A549 (cell line): Measurements from ENCODE around the gene GUCY1A2. TPM values are rescaled to one million over a fixed set of nuclear protein-coding genes. Genes with fewer than 3 reads are reported as not detected.

Experiments used
- ATAC-seq, 2 experiments: fragments of 200-7000 bp in 1 of 2; fragments of >200 bp in 1 of 2; cut with Nextera tagmentation in 1 of 2; cut with Tn5 transposase in 1 of 2; 3 replicates each; pipeline versions ENCODE4 v1.8.0 to v1.9.1; 2018 to 2020; ENCODE audit warnings: mild to moderate bottlenecking in 1 of 2, moderate library complexity in 1 of 2
- CTCF ChIA-PET: fragments of 300-600 bp; sonication (Branson Sonifier 250); formaldehyde crosslinking; extraction: SDS; loops from one replicate; lab custom pipeline; 2021; ENCODE audit warnings: antibody characterized with exemption, inconsistent platforms; lab: Yijun Ruan, JAX
- POLR2A ChIA-PET: fragments of 350-600 bp; formaldehyde crosslinking; extraction: SDS; loops from one replicate; lab custom pipeline; 2021; ENCODE audit warnings: antibody characterized with exemption, inconsistent platforms; lab: Yijun Ruan, JAX
- DNase-seq, 2 experiments: peaks; one replicate each; pipeline versions ENCODE4 v3.0.0 to v3.0.0-alpha.2; 2011 to 2016; ENCODE audit warnings: low read depth in 1 of 2, low spot score in 1 of 2
- FAIRE-seq: peaks from 2 replicates; lab custom pipeline; 2011; peaks lifted over from hg19 to GRCh38; lab: Jason Lieb, UNC
- H3K27ac ChIP-seq, 2 experiments: fragments of >200 bp; sonication (Bioruptor Twin); formaldehyde crosslinking; 3 replicates each; pipeline ENCODE4 v1.5.1; 2016 to 2017
- H3K4me1 ChIP-seq: fragments of >200 bp; sonication (Bioruptor Twin); formaldehyde crosslinking; 3 replicates; pipeline ENCODE4 v1.6.1; 2016
- H3K4me2 ChIP-seq: fragments of >200 bp; sonication (Bioruptor Twin); formaldehyde crosslinking; 3 replicates; pipeline ENCODE4 v1.6.1; 2016
- H3K4me3 ChIP-seq: fragments of >200 bp; sonication (Bioruptor Twin); formaldehyde crosslinking; 3 replicates; pipeline ENCODE4 v1.5.1; 2016
- H3K9me3 ChIP-seq: fragments of >200 bp; sonication (Bioruptor Twin); formaldehyde crosslinking; 3 replicates; pipeline ENCODE4 v1.6.1; 2016
- CBX8 ChIP-seq: fragments of 200-600 bp; sonication (generic); IDR thresholded peaks from 2 replicates; pipeline ENCODE4 v1.6.1; 2016
- FOSB ChIP-seq: fragments of 250-450 bp; sonication (Bioruptor Pico); IDR thresholded peaks from 2 replicates; pipeline ENCODE4 v1.5.0; 2020; ENCODE audit warnings: mild to moderate bottlenecking, moderate library complexity
- FOXS1 ChIP-seq: fragments of 250-450 bp; sonication (Bioruptor Pico); IDR thresholded peaks from 2 replicates; pipeline ENCODE4 v1.5.0; 2020; ENCODE audit warnings: mild to moderate bottlenecking, moderate library complexity
- GATA3 ChIP-seq: IDR thresholded peaks from 2 replicates; pipeline ENCODE4 v1.6.1; 2012; ENCODE audit warnings: borderline replicate concordance
- HOXB5 ChIP-seq: fragments of 250-450 bp; sonication (Bioruptor Pico); IDR thresholded peaks from 2 replicates; pipeline ENCODE4 v1.5.0; 2020; ENCODE audit warnings: mild to moderate bottlenecking, moderate library complexity
- JUN ChIP-seq, 2 experiments: fragments of >200 bp; sonication (Bioruptor Twin); formaldehyde crosslinking; IDR thresholded peaks; 2 replicates in 1 of 2; 3 replicates in 1 of 2; pipeline ENCODE4 v1.6.1; 2016 to 2017
- KDM1A ChIP-seq: fragments of 200-600 bp; sonication (generic); IDR thresholded peaks from 2 replicates; pipeline ENCODE4 v1.6.1; 2016; ENCODE audit warnings: low read depth, mild to moderate bottlenecking
- KDM5A ChIP-seq: fragments of 200-600 bp; sonication (generic); IDR thresholded peaks from 2 replicates; pipeline ENCODE4 v1.6.1; 2016; ENCODE audit warnings: antibody characterized with exemption, mild to moderate bottlenecking
- MAFK ChIP-seq: fragments of 450-650 bp; IDR thresholded peaks from 2 replicates; pipeline ENCODE4 v1.6.1; 2014; ENCODE audit not compliant: partially characterized antibody
- NFE2L2 ChIP-seq: fragments of 150-350 bp; conservative IDR thresholded peaks from 2 replicates; pipeline ENCODE4 v1.6.1; 2014; ENCODE audit warnings: low read length
- NPAS2 ChIP-seq: fragments of 250-450 bp; sonication (Bioruptor Pico); IDR thresholded peaks from 2 replicates; pipeline ENCODE4 v1.8.0; 2022; ENCODE audit warnings: mild to moderate bottlenecking, moderate library complexity, borderline replicate concordance
- NR3C1 ChIP-seq: fragments of >200 bp; sonication (Bioruptor Twin); formaldehyde crosslinking; IDR thresholded peaks from 3 replicates; pipeline ENCODE4 v1.6.1; 2017
- PHF8 ChIP-seq: fragments of 200-600 bp; sonication (generic); IDR thresholded peaks from 2 replicates; pipeline ENCODE4 v1.6.1; 2016; ENCODE audit warnings: low read depth, mild to moderate bottlenecking, antibody characterized with exemption, moderate library complexity, borderline replicate concordance
- POLR2A ChIP-seq: IDR thresholded peaks from 2 replicates; pipeline ENCODE4 v1.6.1; 2012; ENCODE audit warnings: mild to moderate bottlenecking, low read length
- RARB ChIP-seq: fragments of 250-450 bp; sonication (Bioruptor Pico); IDR thresholded peaks from 2 replicates; pipeline ENCODE4 v1.8.0; 2021; ENCODE audit warnings: mild to moderate bottlenecking, moderate library complexity
- RCOR1 ChIP-seq: fragments of 150-350 bp; IDR thresholded peaks from 2 replicates; pipeline ENCODE4 v1.6.1; 2014; ENCODE audit warnings: antibody characterized with exemption, low read length, low read depth
- RNF2 ChIP-seq: fragments of 200-600 bp; sonication (generic); IDR thresholded peaks from 2 replicates; pipeline ENCODE4 v1.6.1; 2016; ENCODE audit warnings: low read depth, mild to moderate bottlenecking, antibody characterized with exemption, moderate library complexity, borderline replicate concordance
- SREBF2 ChIP-seq: fragments of 450-650 bp; IDR thresholded peaks from 2 replicates; pipeline ENCODE4 v1.6.1; 2014; ENCODE audit warnings: mild to moderate bottlenecking, moderate library complexity
- TFCP2L1 ChIP-seq: fragments of 250-450 bp; sonication (Bioruptor Pico); IDR thresholded peaks from 2 replicates; pipeline ENCODE4 v1.5.0; 2021; ENCODE audit warnings: mild to moderate bottlenecking
- ZFP36 ChIP-seq: fragments of 450-650 bp; IDR thresholded peaks from 2 replicates; pipeline ENCODE4 v1.6.1; 2014; ENCODE audit warnings: borderline replicate concordance; ENCODE audit not compliant: partially characterized antibody
- ZNF302 ChIP-seq: fragments of 250-450 bp; sonication (Bioruptor Pico); IDR thresholded peaks from 2 replicates; pipeline ENCODE4 v1.9.0; 2021; ENCODE audit warnings: inconsistent platforms, mild to moderate bottlenecking, moderate library complexity
- WGBS: methylation state at CpG from one replicate; pipeline ENCODE4 v1.1.6; 2017; ENCODE audit errors: missing lambda C conversion rate; 5-methylcytosine and 5-hydroxymethylcytosine counted together
- polyA plus RNA-seq, 4 experiments: library from polyadenylated mRNA; depleted of rRNA in 3 of 4; stranded (reverse); fragments of >200 nt; fragmentation: RNase III in 1 of 4; extraction: RNeasy Plus Mini Kit Qiagen cat#74134 plus additional on column Dnase treatment in 1 of 4; gene quantifications; 2 replicates in 3 of 4; 3 replicates in 1 of 4; pipeline ENCODE4 v1.2.3, GENCODE V29; 2011 to 2017
- TF ChIP-seq, protein P1 (sequence below): fragments of >200 bp; sonication (Bioruptor Twin); formaldehyde crosslinking; IDR thresholded peaks from 2 replicates; pipeline ENCODE4 v1.6.1; 2016
- TF ChIP-seq, protein P2 (sequence below): fragments of 200-600 bp; sonication (generic); IDR thresholded peaks from 2 replicates; pipeline ENCODE4 v1.6.1; 2016; ENCODE audit warnings: antibody characterized with exemption, mild to moderate bottlenecking, moderate library complexity
- TF ChIP-seq, protein P3 (sequence below): fragments of >200 bp; sonication (Bioruptor Twin); formaldehyde crosslinking; IDR thresholded peaks from 3 replicates; pipeline ENCODE4 v1.5.1; 2016
- TF ChIP-seq, protein P4 (sequence below): fragments of 150-350 bp; IDR thresholded peaks from 2 replicates; pipeline ENCODE4 v1.6.1; 2014; ENCODE audit warnings: low read depth, mild to moderate bottlenecking, low read length
- TF ChIP-seq, protein P5 (sequence below): IDR thresholded peaks from 2 replicates; pipeline ENCODE4 v1.6.1; 2012

The GUCY1A2 gene
- polyA plus RNA-seq, 2 of the 4 experiments (the other 2 are of a cell fraction) = 0.12 to 0.16 TPM

DNA sequence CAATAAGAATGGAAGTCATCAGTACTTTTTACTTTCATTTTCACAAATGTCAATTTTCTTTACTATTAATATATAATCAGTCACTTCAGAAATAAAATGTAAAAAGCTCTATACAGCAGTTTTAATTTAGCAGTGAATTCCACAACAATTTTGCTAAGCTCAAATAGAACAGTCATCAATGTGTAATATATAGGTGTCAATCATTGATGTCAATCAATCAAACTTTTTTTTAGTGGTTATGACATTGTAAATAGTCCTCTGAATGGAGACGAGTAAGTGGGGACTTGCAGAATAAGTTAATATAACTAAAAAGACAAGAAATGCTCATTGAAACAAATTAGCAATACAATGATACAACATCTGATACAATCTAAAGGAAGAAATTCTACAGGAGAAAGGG is 327.4 kb downstream of the GUCY1A2 start:
- CTCF ChIA-PET = no interaction called here

DNA sequence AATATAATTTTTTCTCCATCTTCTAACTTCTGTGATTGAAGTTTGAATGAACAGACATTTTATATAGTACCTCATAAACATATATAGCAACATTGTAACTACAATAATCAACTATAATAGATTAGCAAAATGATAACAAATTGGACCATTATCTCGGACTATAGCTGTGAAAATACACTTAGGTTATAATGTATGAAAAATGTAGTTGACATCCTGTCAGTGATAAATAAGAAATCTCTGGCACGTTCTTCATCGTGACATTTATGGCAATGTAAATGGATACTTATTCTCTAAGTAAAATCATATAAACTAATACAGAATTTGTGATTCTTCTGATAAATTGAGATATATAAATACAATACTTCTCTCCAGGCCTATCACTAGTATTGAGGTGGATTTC is 333.3 kb downstream of the GUCY1A2 start:
- TF ChIP-seq, protein P1, sequence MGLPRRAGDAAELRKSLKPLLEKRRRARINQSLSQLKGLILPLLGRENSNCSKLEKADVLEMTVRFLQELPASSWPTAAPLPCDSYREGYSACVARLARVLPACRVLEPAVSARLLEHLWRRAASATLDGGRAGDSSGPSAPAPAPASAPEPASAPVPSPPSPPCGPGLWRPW = no peak
- TF ChIP-seq KDM5A = no peak
- TF ChIP-seq, protein P2, sequence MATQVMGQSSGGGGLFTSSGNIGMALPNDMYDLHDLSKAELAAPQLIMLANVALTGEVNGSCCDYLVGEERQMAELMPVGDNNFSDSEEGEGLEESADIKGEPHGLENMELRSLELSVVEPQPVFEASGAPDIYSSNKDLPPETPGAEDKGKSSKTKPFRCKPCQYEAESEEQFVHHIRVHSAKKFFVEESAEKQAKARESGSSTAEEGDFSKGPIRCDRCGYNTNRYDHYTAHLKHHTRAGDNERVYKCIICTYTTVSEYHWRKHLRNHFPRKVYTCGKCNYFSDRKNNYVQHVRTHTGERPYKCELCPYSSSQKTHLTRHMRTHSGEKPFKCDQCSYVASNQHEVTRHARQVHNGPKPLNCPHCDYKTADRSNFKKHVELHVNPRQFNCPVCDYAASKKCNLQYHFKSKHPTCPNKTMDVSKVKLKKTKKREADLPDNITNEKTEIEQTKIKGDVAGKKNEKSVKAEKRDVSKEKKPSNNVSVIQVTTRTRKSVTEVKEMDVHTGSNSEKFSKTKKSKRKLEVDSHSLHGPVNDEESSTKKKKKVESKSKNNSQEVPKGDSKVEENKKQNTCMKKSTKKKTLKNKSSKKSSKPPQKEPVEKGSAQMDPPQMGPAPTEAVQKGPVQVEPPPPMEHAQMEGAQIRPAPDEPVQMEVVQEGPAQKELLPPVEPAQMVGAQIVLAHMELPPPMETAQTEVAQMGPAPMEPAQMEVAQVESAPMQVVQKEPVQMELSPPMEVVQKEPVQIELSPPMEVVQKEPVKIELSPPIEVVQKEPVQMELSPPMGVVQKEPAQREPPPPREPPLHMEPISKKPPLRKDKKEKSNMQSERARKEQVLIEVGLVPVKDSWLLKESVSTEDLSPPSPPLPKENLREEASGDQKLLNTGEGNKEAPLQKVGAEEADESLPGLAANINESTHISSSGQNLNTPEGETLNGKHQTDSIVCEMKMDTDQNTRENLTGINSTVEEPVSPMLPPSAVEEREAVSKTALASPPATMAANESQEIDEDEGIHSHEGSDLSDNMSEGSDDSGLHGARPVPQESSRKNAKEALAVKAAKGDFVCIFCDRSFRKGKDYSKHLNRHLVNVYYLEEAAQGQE = no peak
- TF ChIP-seq, all 56 proteins: peak for 0
- 57% methylated on average over 3 of the region's 3 CpGs for WGBS
- no peak overlapping the region for H3K4me3 ChIP-seq
- H3K9me3 ChIP-seq = no peaks in the 10 kb centered on the region
- DNase-seq = no peak
- CTCF ChIA-PET = no interaction called here
- H3K27ac ChIP-seq = no peak overlapping the region
- no peaks in the 10 kb centered on the region for H3K4me1 ChIP-seq
- FAIRE-seq = no peak
- ATAC-seq = no peak
- H3K4me2 ChIP-seq = no peak overlapping the region
- POLR2A ChIA-PET = no interaction called here

More for the DNA sequence above, 327.4 kb downstream of the GUCY1A2 start:
- Histone ChIP-seq H3K4me2 (no peak overlapping the region), H3K4me3 (no peak overlapping the region), H3K4me1 (no peaks in the 10 kb centered on the region), H3K27ac (no peak overlapping the region), H3K9me3 (no peaks in the 10 kb centered on the region)
- no peak for TF ChIP-seq NFE2L2
- TF ChIP-seq ZFP36 = no peak
- TF ChIP-seq KDM1A = no peak
- TF ChIP-seq RNF2 = no peak
- no peak for TF ChIP-seq MAFK
- TF ChIP-seq SREBF2 = no peak
- TF ChIP-seq TFCP2L1 = no peak
- DNase-seq = no peak
- POLR2A ChIA-PET = no interaction called here
- no peak for ATAC-seq
- WGBS = 75% methylated on average over 1 of the region's 1 CpG
- no peak for FAIRE-seq

DNA sequence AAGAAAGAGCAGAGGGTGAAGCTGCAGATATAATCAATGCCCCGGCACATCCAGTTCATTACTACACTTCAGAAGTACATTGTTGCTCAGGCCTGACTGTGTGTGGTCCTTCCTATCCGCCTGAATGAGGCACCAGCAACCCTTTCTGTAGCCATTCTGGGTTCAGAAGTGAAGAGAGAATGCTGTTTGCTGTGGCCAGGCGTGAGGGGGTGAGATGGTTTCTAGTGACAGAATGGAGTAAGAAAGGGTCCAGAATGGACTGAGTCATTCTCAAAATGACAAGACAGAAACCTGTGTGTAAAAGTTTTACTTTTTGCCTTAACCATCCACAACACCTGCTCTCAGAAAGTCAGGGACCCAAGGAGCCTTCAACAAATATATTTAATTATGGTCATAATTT is 334.8 kb downstream of the GUCY1A2 start:
- no peaks in the 10 kb centered on the region for H3K9me3 ChIP-seq
- H3K4me2 ChIP-seq = no peak overlapping the region
- H3K27ac ChIP-seq = no peak overlapping the region
- DNase-seq (no peak), ATAC-seq (no peak), FAIRE-seq (no peak)
- 35% methylated on average over 3 of the region's 3 CpGs for WGBS
- ChIA-PET CTCF (no interaction called here), POLR2A (no interaction called here)
- H3K4me3 ChIP-seq = no peak overlapping the region
- no peak for TF ChIP-seq JUN (IDR thresholded peaks at IDR 0.05)
- no peak for TF ChIP-seq ZFP36
- TF ChIP-seq FOSB (CRISPR knock-in tag) = no peak
- TF ChIP-seq POLR2A = no peak
- TF ChIP-seq PHF8 = no peak
- TF ChIP-seq NPAS2 (CRISPR knock-in tag) = no peak
- H3K4me1 ChIP-seq = no peaks in the 10 kb centered on the region

DNA sequence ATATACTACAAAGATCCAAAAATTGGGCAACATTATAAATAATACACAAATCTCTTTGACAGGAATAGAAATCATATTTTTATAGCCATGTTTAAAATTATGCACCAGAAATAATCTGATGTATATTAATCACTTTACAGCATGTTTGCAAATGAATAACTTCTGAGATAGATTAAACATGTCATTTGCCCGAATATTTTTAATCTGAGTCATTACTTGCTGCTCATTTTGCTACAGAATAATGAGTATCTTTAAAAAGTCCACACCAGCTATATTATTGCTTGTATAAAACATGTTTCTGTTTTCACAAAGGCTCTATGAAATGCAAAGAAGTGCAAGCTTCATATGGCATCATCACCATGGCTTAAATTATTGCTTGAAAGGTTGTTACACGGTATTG is 336.8 kb downstream of the GUCY1A2 start:
- Histone ChIP-seq H3K4me2 (no peak overlapping the region), H3K4me3 (no peak overlapping the region), H3K4me1 (no peaks in the 10 kb centered on the region), H3K27ac (no peak overlapping the region), H3K9me3 (no peaks in the 10 kb centered on the region)
- 18% methylated on average over 2 of the region's 2 CpGs for WGBS
- ChIA-PET POLR2A (no interaction called here), CTCF (no interaction called here)
- no peak for ATAC-seq
- DNase-seq = no peak
- FAIRE-seq = no peak
- TF ChIP-seq, protein P3, sequence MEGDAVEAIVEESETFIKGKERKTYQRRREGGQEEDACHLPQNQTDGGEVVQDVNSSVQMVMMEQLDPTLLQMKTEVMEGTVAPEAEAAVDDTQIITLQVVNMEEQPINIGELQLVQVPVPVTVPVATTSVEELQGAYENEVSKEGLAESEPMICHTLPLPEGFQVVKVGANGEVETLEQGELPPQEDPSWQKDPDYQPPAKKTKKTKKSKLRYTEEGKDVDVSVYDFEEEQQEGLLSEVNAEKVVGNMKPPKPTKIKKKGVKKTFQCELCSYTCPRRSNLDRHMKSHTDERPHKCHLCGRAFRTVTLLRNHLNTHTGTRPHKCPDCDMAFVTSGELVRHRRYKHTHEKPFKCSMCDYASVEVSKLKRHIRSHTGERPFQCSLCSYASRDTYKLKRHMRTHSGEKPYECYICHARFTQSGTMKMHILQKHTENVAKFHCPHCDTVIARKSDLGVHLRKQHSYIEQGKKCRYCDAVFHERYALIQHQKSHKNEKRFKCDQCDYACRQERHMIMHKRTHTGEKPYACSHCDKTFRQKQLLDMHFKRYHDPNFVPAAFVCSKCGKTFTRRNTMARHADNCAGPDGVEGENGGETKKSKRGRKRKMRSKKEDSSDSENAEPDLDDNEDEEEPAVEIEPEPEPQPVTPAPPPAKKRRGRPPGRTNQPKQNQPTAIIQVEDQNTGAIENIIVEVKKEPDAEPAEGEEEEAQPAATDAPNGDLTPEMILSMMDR = no peak
- TF ChIP-seq NR3C1 (no peak), RCOR1 (no peak), ZNF302 (no peak), FOXS1 (CRISPR knock-in tag) (no peak), RARB (CRISPR knock-in tag) (no peak), FOSB (CRISPR knock-in tag) (no peak), HOXB5 (CRISPR knock-in tag) (no peak), GATA3 (no peak), CBX8 (no peak)
- TF ChIP-seq, protein P4, sequence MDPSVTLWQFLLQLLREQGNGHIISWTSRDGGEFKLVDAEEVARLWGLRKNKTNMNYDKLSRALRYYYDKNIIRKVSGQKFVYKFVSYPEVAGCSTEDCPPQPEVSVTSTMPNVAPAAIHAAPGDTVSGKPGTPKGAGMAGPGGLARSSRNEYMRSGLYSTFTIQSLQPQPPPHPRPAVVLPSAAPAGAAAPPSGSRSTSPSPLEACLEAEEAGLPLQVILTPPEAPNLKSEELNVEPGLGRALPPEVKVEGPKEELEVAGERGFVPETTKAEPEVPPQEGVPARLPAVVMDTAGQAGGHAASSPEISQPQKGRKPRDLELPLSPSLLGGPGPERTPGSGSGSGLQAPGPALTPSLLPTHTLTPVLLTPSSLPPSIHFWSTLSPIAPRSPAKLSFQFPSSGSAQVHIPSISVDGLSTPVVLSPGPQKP = no peak
- TF ChIP-seq, protein P5, sequence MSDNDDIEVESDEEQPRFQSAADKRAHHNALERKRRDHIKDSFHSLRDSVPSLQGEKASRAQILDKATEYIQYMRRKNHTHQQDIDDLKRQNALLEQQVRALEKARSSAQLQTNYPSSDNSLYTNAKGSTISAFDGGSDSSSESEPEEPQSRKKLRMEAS = no peak
- TF ChIP-seq, protein P1 = no peak
